Activated CD8-positive, alpha-beta memory T cell treated with anti-CD3 and anti-CD28 coated beads for 48 hours (primary cell): ENCODE data around the gene YDJC.
A peak's percentile ranks its signal among the peaks of the same experiment; 100 is the strongest.
"Not testable (repeated sequence)": the region's sequence is repeated elsewhere in the genome, so short reads cannot be mapped to it uniquely, and the experiment has no call there.

Source experiments
- DNase-seq, 3 experiments: peaks; one replicate each; pipeline ENCODE4 v3.0.0-alpha.2; 2020; ENCODE audit warnings: low read depth in 2 of 3, low spot score in 2 of 3

YDJC gene

GRCh38 chr22:21611210-21611977 is 18.4 kb downstream of the YDJC start:
- DNase-seq: no peak

- DNase-seq: not testable (repeated sequence)
Measured at GRCh38 chr22:21609556-21610157, 20.2 kb downstream of the YDJC start.

- no peak for DNase-seq
Measured at GRCh38 chr22:21606775-21607174, 23.0 kb downstream of the YDJC start.

- no peak for DNase-seq
Measured at GRCh38 chr22:21605887-21606564, 23.8 kb downstream of the YDJC start.

GRCh38 chr22:21603973-21604372 is 25.8 kb downstream of the YDJC start:
- DNase-seq: no peak

GRCh38 chr22:21602579-21602978 is 27.2 kb downstream of the YDJC start:
- no peak for DNase-seq

GRCh38 chr22:21599053-21599893 is 30.5 kb downstream of the YDJC start:
- DNase-seq: no peak

- no peak for DNase-seq
Measured at GRCh38 chr22:21598302-21598701, 31.5 kb downstream of the YDJC start.

GRCh38 chr22:21596356-21597135 is 33.3 kb downstream of the YDJC start:
- not testable (repeated sequence) for DNase-seq

GRCh38 chr22:21594865-21595452 is 34.9 kb downstream of the YDJC start:
- DNase-seq: no peak

GRCh38 chr22:21593406-21594232 is 36.2 kb downstream of the YDJC start:
- DNase-seq: no peak

GRCh38 chr22:21592422-21592821 is 37.4 kb downstream of the YDJC start:
- no peak for DNase-seq

- DNase-seq: no peak
Measured at GRCh38 chr22:21591695-21592094, 38.1 kb downstream of the YDJC start.

GRCh38 chr22:21590809-21591641 is 38.8 kb downstream of the YDJC start:
- no peak for DNase-seq

- no peak for DNase-seq
Measured at GRCh38 chr22:21589396-21589795, 40.4 kb downstream of the YDJC start.

- peak in 2 of 3 experiments; percentile 15 for DNase-seq
Measured at GRCh38 chr22:21587803-21588611, 41.8 kb downstream of the YDJC start.

GRCh38 chr22:21585389-21585788 is 44.4 kb downstream of the YDJC start:
- DNase-seq: no peak
